ENCODE measurements around the gene ATAT1.

Gene ATAT1

DNA sequence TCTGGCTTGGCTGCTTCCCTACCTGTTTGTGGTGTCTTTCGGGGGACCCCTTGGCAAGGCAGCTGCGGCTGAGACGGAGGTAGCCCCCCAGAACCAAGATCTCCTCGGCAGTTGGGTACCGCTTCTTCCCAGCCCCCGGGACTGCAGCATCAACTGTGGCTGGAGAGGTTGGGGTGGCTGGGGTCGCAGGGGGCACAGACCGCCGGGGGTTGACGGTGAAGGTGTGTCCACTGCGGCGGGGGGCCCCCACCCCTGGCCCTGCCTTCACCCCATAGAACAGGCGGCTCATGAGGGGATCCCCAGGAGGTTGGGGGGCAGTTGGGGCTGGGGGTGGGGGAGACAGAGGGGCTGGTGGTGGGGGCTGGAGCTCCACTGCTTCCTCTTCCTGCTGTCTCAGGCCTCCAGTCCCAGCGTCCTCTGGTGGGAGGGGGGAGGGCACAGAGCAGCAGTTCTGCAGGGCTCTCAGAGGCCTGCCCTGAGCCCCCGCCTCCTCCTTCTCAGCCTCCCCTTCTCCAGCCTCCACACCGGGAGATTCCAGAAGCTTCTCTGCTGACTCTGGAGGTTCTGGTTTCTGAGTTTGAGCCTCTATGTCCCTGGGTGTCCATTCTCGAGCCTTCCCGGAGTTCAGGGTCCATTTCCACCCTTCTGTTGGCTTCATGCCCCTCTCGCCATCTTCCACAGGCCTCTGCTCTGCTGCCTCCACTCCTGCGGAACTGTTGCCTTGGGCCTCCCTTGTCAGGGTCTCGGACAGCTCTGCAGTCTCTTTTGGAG lies 57.9 kb downstream of the ATAT1 start:
- no peak for DNase-seq (ENCODE audit: low spot score)

- DNase-seq (ENCODE audit: low spot score): no peak
Observed at GRCh38 chr6:30685157-30686008, 58.7 kb downstream of the ATAT1 start.

GRCh38 chr6:30686009-30686907 lies 59.6 kb downstream of the ATAT1 start, which contains the start of gene PPP1R18:
Gene PPP1R18, minus strand, starts transcription at chr6:30686645. Its CDS starts 627 bp downstream, at chr6:30686018.
- DNase-seq (ENCODE audit: low spot score): peak; percentile 54

GRCh38 chr6:30686908-30687658 lies 60.4 kb downstream of the ATAT1 start:
- DNase-seq (ENCODE audit: low spot score): peak; percentile 46

DNA sequence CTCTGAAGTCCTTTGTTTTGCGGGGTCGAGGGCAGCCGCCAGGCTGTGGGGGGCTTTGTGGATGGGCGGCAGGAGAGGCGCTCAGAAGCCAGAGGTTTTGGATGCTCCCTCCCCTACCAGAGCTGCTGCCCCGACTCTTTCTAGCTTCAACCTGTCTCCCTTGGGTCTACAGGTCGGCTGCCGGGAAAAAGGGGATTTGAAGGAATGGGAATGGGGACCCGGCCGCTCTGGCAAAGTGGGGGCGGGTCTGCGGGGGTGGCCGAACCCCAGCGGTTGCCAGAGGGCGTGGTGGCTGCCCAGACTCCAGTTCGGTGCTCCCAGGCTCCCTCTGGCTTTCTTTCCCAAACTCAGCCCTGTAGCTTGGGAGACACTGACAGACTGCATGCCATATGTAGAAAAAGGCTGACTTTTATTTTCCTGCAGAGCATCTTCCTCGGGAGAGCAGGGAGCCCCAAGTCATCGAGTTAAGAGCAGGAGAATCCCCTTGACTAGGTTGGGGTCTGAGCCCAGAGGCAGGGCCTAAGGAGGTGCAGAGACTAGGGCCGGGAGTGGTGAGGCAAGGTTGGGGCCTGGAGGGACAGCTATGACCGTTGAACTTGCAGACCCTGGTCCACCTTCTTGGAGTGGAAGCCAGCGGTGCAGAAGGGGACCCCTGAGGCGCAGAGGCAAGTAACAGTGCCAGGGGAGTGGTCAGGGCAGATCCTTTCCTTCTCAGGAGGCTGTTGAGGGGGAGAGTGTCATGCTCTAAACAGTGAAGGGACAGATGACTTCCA lies 61.2 kb downstream of the ATAT1 start:
- no peak for DNase-seq (ENCODE audit: low spot score)

DNA sequence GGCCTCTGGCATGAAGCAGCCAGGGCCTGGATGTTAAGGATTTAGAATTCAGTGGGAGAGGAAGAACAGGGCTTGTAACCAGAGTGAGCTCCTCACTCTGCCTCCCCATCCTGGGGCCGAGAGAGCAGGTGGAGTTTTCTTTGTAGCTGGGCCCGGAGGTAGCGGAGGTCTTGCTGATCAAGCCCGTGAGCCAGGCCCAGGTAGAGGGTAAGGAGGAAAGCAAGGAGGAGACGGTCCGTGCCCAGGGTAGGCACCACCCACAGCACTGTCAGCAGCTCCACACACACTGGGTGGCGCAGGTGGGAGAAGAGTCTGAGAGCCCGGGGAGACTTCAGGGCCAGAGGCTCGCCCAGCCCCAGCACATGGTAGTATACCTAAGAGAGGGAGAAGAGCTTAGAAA lies 61.9 kb downstream of the ATAT1 start:
- DNase-seq (ENCODE audit: low spot score): no peak

DNA sequence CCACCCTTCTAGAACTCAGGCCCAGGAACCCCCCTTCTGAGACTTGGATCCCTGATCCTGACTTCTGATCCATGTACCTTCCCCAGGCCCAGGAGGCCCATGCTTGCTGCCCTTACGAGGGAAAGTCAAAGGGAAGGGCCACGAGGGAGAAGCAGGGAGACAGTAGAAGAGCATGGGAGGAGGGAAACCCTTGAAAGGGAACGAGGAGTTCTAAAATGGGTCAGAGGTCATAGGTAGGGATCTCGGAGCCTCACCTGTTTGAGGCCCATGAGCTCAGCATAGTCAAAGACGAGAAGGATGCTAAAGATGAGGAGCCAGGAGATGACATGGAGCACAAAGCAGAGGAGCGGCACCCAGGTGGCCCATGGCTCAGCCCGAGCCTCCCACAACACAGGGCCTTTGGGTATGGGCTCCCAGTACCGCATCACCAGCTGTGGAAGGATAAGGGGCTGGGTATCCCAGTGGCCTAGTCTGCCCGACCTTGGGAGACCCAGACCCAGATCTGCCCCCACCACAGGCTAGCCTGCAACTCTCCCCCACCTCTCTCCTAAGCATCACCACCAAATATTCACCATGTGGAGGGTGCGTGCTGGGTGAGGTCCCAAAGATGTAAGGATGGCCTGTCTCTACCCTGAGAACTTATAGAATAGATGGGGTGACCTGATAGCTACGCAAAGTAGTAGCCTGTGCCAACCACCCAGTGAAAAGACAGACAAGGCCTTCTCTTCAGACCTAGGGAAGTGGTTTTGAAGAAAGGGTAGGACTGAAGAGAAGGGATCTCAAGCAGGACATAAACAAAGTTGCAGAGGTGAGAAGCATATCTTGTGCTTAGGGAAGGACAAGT lies 62.6 kb downstream of the ATAT1 start:
- DNase-seq (ENCODE audit: low spot score): no peak

GRCh38 chr6:30689985-30690384 lies 63.3 kb downstream of the ATAT1 start:
- DNase-seq (ENCODE audit: low spot score): no peak

- DNase-seq (ENCODE audit: low spot score): peak; percentile 68
Observed at GRCh38 chr6:30690403-30691207, 63.9 kb downstream of the ATAT1 start, which contains the start of gene NRM. Gene NRM, minus strand, starts transcription at chr6:30690984. Its CDS starts 10 bp downstream, at chr6:30690974.

DNA sequence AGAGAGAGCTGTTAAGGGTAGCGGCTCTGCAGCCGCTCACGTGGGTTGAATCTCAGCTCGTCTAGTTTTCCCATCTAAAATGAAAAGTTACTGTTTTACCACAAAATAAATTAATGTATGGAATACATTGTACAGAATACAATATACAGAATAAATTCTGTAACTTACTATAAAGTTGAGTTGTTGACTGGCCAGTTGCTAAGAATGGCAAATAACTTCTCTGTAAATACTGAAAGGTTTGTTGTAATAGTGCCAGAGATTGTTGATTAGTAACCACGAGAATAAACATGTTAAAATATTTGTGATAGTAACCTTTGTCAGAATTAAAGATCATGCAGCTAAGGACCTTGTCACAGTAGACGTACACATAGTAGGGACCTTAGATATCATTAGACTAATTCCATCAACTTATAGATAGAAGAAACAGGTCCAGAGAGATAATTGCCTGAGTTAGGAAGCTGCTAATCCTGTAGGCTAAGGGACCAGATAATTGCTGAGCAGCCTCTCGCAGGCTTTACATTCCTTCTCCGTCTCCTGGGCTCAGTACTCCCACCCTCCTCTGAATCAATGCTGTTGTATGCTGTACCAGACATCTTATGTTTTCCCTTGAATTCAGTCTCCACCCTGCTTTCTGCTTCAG lies 64.7 kb downstream of the ATAT1 start:
- no peak for DNase-seq (ENCODE audit: low spot score)

Measured in HuH-7.5 (cell line).